WTC11 (cell line): Measurements from ENCODE around the gene SORL1.

Source experiments
- SMAD4 ChIP-seq: sonication (generic); formaldehyde crosslinking; IDR thresholded peaks from 2 replicates; pipeline ENCODE4 v1.8.0; 2022; ENCODE audit warnings: mild to moderate bottlenecking, missing genetic modification reagents
- TF ChIP-seq, protein P1 (sequence below): sonication (generic); formaldehyde crosslinking; IDR thresholded peaks from 2 replicates; pipeline ENCODE4 v1.8.1; 2023; ENCODE audit warnings: mild to moderate bottlenecking, missing genetic modification reagents, borderline replicate concordance
- TF ChIP-seq, protein P2 (sequence below): sonication (generic); formaldehyde crosslinking; IDR thresholded peaks from 2 replicates; pipeline ENCODE4 v1.8.0; 2022; ENCODE audit warnings: mild to moderate bottlenecking, missing genetic modification reagents
- TF ChIP-seq, protein P3 (sequence below): fragments of 200-600 bp; IDR thresholded peaks from 2 replicates; pipeline ENCODE4 v1.8.0; 2022; ENCODE audit warnings: antibody characterized with exemption
- TF ChIP-seq, protein P4 (sequence below): sonication (generic); formaldehyde crosslinking; IDR thresholded peaks from 2 replicates; pipeline ENCODE4 v1.8.1; 2023; ENCODE audit warnings: mild to moderate bottlenecking, moderate library complexity, missing genetic modification reagents
- TF ChIP-seq, protein P5 (sequence below): sonication (generic); formaldehyde crosslinking; IDR thresholded peaks from 2 replicates; pipeline ENCODE4 v1.8.1; 2022; ENCODE audit warnings: mild to moderate bottlenecking, missing genetic modification reagents, moderate library complexity, borderline replicate concordance
- TF ChIP-seq, protein P6 (sequence below): sonication (generic); formaldehyde crosslinking; IDR thresholded peaks from 2 replicates; pipeline ENCODE4 v1.8.1; 2023; ENCODE audit warnings: mild to moderate bottlenecking, missing genetic modification reagents, moderate library complexity

DNA sequence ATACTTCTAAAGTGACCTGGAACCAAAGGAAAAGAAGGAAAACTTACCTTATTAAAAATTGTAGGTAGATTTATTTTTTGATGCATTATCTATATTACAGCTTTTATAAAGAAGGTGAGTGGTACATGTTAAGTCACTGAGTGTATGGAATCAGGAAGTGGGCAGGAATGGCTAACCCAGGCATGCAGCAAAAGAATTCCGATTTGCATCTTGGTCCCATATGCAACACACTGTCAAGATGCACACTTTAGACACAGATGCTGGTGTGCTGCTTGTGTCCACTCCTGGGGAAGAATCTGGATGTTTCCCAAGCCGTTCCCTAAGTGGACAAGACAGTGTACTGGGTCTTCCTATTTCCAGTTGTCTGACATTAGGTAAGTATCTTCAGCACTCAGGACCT is 100.5 kb downstream of the SORL1 start:
- TF ChIP-seq, protein P1, sequence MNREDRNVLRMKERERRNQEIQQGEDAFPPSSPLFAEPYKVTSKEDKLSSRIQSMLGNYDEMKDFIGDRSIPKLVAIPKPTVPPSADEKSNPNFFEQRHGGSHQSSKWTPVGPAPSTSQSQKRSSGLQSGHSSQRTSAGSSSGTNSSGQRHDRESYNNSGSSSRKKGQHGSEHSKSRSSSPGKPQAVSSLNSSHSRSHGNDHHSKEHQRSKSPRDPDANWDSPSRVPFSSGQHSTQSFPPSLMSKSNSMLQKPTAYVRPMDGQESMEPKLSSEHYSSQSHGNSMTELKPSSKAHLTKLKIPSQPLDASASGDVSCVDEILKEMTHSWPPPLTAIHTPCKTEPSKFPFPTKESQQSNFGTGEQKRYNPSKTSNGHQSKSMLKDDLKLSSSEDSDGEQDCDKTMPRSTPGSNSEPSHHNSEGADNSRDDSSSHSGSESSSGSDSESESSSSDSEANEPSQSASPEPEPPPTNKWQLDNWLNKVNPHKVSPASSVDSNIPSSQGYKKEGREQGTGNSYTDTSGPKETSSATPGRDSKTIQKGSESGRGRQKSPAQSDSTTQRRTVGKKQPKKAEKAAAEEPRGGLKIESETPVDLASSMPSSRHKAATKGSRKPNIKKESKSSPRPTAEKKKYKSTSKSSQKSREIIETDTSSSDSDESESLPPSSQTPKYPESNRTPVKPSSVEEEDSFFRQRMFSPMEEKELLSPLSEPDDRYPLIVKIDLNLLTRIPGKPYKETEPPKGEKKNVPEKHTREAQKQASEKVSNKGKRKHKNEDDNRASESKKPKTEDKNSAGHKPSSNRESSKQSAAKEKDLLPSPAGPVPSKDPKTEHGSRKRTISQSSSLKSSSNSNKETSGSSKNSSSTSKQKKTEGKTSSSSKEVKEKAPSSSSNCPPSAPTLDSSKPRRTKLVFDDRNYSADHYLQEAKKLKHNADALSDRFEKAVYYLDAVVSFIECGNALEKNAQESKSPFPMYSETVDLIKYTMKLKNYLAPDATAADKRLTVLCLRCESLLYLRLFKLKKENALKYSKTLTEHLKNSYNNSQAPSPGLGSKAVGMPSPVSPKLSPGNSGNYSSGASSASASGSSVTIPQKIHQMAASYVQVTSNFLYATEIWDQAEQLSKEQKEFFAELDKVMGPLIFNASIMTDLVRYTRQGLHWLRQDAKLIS (CRISPR knock-in tag) = no peak
- TF ChIP-seq, protein P2, sequence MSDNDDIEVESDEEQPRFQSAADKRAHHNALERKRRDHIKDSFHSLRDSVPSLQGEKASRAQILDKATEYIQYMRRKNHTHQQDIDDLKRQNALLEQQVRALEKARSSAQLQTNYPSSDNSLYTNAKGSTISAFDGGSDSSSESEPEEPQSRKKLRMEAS = no peak
- TF ChIP-seq, protein P3, sequence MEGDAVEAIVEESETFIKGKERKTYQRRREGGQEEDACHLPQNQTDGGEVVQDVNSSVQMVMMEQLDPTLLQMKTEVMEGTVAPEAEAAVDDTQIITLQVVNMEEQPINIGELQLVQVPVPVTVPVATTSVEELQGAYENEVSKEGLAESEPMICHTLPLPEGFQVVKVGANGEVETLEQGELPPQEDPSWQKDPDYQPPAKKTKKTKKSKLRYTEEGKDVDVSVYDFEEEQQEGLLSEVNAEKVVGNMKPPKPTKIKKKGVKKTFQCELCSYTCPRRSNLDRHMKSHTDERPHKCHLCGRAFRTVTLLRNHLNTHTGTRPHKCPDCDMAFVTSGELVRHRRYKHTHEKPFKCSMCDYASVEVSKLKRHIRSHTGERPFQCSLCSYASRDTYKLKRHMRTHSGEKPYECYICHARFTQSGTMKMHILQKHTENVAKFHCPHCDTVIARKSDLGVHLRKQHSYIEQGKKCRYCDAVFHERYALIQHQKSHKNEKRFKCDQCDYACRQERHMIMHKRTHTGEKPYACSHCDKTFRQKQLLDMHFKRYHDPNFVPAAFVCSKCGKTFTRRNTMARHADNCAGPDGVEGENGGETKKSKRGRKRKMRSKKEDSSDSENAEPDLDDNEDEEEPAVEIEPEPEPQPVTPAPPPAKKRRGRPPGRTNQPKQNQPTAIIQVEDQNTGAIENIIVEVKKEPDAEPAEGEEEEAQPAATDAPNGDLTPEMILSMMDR = no peak
- TF ChIP-seq, protein P4, sequence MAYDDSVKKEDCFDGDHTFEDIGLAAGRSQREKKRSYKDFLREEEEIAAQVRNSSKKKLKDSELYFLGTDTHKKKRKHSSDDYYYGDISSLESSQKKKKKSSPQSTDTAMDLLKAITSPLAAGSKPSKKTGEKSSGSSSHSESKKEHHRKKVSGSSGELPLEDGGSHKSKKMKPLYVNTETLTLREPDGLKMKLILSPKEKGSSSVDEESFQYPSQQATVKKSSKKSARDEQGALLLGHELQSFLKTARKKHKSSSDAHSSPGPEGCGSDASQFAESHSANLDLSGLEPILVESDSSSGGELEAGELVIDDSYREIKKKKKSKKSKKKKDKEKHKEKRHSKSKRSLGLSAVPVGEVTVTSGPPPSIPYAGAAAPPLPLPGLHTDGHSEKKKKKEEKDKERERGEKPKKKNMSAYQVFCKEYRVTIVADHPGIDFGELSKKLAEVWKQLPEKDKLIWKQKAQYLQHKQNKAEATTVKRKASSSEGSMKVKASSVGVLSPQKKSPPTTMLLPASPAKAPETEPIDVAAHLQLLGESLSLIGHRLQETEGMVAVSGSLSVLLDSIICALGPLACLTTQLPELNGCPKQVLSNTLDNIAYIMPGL (CRISPR knock-in tag) = no peak
- TF ChIP-seq SMAD4 = no peak
- TF ChIP-seq, protein P5, sequence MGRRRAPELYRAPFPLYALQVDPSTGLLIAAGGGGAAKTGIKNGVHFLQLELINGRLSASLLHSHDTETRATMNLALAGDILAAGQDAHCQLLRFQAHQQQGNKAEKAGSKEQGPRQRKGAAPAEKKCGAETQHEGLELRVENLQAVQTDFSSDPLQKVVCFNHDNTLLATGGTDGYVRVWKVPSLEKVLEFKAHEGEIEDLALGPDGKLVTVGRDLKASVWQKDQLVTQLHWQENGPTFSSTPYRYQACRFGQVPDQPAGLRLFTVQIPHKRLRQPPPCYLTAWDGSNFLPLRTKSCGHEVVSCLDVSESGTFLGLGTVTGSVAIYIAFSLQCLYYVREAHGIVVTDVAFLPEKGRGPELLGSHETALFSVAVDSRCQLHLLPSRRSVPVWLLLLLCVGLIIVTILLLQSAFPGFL = no peak
- TF ChIP-seq, protein P6, sequence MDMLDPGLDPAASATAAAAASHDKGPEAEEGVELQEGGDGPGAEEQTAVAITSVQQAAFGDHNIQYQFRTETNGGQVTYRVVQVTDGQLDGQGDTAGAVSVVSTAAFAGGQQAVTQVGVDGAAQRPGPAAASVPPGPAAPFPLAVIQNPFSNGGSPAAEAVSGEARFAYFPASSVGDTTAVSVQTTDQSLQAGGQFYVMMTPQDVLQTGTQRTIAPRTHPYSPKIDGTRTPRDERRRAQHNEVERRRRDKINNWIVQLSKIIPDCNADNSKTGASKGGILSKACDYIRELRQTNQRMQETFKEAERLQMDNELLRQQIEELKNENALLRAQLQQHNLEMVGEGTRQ = no peak
